Keratinocyte (primary cell): ENCODE results near the gene WWC1.

Source experiments
- EZH2 ChIP-seq: IDR thresholded peaks from one replicate; pipeline ENCODE4 v1.6.1; 2012; ENCODE audit warnings: inconsistent platforms, mild to moderate bottlenecking, low read length, moderate library complexity
- TF ChIP-seq, protein P1 (sequence below), 3 experiments: IDR thresholded peaks in 1 of 3; conservative IDR thresholded peaks in 1 of 3; optimal IDR thresholded peaks in 1 of 3; 2 replicates in 2 of 3; 3 replicates in 1 of 3; pipeline versions ENCODE3 to v1.5.1; 2011; ENCODE audit warnings: low read length in 3 of 3, mild to moderate bottlenecking in 3 of 3, moderate library complexity in 2 of 3, control low read depth in 1 of 3, inconsistent platforms in 1 of 3; ENCODE audit not compliant: insufficient read depth in 2 of 3; ENCODE audit errors: extremely low read depth in 1 of 3

DNA sequence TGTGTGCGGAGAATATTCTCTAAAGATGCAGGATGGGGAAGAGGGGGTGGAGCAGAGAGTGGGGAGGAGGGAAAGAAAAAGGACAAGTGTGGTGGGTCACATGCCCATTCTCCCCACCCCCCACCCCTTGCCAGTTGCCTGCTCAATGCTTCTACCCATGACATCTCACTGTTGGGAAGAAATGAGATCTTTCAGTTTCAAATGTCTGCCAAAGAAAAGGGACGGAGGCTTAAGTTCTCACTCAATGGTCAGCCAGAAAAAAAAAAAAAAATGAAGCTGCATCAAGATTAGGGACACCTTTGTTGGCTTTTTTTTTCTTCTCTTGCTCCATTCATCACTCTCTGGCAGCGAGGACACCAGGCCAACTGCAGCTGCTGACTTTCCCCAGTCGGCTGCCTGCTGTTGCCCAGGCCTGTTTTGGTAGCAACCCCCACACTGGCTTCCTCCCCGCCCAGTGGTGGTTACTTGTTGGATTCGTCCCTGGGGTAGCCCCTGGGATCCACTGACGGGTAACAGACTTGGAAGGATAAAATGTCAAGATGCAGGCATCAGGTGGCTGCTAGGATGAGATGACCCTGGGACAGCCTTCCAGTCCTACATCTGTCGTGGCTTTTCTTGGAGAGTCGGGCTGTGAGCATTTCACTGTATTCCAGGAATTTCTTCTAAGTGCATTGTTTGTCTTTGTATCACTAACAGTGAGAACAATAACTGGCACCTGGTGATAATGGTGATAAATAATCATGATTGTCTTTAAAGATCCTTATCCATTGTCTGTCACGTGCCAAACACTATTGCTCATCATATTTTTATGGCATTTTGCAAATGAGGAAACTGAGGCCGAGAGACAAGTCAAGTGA is 9.1 kb downstream of the WWC1 start:
- no peak for TF ChIP-seq EZH2
- TF ChIP-seq, protein P1, sequence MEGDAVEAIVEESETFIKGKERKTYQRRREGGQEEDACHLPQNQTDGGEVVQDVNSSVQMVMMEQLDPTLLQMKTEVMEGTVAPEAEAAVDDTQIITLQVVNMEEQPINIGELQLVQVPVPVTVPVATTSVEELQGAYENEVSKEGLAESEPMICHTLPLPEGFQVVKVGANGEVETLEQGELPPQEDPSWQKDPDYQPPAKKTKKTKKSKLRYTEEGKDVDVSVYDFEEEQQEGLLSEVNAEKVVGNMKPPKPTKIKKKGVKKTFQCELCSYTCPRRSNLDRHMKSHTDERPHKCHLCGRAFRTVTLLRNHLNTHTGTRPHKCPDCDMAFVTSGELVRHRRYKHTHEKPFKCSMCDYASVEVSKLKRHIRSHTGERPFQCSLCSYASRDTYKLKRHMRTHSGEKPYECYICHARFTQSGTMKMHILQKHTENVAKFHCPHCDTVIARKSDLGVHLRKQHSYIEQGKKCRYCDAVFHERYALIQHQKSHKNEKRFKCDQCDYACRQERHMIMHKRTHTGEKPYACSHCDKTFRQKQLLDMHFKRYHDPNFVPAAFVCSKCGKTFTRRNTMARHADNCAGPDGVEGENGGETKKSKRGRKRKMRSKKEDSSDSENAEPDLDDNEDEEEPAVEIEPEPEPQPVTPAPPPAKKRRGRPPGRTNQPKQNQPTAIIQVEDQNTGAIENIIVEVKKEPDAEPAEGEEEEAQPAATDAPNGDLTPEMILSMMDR (optimal IDR thresholded peaks at IDR 0.05 in 1 of 3, IDR thresholded peaks at IDR 0.05 in 1 of 3, conservative IDR thresholded peaks at IDR 0.05 in 1 of 3; ENCODE audit: extremely low read depth in 1 of 3, insufficient read depth in 2 of 3, low read length in 3 of 3), result no peak
